ENCODE measurements around the gene GNGT1.

GNGT1 gene

DNA sequence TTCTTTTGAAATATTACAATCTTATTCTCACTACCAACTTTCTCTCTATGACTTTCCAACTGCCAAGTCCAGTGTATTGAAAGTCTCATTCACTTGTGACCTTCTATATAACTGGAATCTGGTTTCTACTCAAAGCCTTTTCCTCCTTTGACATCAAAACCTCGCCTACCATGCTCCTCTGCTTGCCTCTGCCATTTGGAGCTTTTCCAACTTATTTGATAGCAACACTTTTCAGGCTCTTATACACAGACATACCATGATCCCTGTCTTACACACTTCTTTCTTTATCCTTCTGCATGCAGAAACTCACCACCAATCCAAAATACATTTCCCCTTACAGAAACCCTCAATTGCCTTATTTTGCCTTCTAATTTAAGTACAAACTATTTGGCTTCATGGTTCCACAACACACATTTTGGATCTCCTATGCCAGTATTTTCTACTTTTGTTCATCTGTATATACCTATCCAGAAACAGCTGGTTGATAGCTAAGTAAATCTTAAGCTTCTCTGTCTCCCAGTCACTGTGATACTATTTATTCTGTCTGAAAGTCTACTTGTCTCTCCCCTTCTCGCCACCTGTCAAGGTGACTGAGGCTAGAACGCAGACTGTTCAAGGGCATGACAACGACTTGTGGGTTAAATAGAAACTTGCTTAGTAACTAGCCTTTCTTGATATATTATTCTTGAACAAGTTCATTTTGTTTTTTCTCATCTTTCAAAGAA, 37.6 kb downstream of the GNGT1 start:
- no peak for DNase-seq (ENCODE audit: low read depth in 2 of 2)

DNA sequence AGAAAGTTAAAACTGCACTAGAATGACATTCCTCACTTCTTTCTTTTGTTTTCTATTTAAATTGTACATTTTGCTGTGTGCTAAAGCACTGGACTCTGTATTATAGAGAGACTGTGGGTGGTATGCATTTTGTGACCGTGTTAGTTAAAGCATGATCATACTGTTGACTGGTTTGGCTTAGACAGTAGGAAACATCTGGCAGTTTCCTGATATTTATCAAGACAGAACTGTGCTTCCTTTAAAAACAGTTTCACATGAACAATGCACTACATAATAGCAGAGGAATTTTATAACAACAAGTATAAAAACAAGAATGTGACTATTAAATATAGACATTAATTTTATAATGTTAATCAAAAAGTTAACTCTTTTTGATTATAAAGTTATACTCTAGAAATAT, 38.3 kb downstream of the GNGT1 start:
- no peak for DNase-seq (ENCODE audit: low read depth in 2 of 2)

DNA sequence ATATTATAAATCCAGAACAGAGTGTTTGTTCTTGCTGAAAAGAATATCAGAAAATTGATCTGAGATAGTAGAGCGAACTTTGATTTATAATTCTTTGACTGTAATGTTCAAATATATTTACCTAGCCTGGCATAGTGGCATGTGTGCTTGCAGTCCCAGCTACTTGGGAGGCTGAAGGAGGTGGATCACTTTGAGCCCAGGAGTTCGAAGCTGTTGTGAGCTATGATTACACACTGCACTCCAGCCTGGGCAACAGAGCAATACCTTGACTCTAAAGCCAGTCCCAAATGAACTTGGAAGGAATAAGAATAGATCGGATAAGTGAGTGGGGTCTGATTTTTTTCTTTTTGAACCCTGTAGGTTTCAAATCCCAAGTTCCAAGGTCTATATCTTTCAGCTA, 38.7 kb downstream of the GNGT1 start:
- no peak for DNase-seq (ENCODE audit: low read depth in 2 of 2)

DNA sequence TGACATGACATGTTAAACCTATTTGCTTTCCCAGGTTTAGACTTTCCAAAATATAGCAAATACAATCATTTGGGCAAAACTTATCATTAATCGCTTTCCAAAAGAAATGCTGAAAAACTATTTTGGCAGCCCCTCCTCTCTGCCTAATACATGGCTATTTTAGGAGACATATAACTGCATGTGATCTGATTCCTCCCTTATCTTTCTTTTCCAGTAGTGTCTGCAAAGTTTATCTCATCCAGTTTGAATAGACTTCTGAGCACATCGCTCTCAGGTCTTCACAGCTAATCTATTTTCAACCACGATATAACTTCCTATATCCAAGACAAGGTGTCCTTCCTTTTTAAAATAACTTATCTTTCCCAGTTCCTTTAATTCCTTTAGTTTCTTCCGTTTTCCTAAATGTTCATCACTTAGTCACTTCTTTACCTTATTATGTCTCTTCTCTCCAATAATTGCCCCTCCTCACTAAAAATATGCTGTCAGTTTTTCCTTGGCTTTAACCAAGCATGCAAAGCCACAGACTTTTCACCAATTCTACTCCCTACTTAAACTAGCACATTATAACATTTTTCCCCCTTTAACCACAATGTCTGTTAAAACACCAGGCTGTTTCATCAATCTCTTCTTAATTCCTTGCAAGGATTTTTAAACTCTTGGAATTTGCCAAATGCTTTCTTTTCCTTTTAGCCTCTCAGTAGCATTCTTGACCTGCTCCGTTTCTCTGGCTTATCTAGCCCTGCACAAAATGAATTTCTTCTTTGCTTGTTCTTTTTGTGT, 39.6 kb downstream of the GNGT1 start:
- no peak for DNase-seq (ENCODE audit: low read depth in 2 of 2)

DNA sequence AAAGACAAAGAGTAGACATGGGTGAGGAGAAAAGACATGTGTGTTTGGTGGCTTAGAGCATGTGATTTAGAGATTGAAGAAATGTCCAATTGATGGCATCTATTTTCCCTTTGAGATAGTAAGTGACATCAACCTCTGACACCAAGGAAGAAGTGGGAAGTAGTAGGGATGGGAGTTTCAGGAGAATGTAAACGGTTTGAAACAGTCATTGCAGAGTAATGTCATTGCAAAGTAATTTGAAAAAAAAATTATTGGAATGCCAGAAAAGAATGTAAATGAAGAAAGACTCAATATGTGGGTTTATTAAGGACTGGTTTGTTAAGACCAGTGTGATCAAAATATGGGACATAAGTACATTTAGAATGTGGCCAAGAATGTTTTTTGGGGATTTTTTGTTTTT, 41.7 kb downstream of the GNGT1 start:
- no peak for DNase-seq (ENCODE audit: low read depth in 2 of 2)

DNA sequence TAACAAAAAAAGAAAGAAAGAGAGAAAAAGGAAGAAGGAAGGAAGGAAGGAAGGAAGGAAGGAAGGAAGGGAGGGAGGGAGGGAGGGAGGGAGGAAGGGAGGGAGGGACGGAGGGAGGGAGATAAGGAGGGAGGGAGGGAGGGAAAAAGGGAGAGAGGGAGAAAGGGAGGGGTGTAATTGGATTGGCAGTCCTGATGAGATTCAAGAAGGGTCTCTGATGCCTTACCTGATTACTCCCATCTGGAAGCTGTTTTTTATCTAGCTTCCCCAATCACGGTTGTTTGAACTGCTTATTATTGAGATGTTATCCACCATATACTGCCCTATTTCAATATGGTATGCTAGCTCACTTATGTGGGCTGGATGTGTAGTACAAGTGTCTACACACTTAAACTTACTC, 42.5 kb downstream of the GNGT1 start:
- DNase-seq (ENCODE audit: low read depth in 2 of 2), result no peak

DNA sequence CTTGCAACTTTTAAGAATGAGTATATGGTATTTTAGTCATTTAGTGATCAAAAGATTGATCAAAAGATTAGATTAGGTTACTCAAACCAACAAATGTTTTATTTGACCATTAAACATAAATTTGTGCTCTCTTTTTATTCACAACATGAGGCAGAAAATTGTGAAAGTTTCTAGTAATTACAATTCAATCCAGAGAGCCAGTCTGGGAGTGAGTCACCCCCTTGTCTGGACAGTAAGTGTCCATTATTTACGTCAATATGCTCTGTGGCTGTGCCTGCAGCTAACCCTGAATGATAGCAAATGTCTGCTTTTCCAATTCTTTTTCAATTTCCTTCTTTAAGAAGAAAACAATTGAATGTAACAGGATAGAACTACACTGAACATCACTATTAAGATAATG, 43.1 kb downstream of the GNGT1 start:
- no peak for DNase-seq (ENCODE audit: low read depth in 2 of 2)

DNA sequence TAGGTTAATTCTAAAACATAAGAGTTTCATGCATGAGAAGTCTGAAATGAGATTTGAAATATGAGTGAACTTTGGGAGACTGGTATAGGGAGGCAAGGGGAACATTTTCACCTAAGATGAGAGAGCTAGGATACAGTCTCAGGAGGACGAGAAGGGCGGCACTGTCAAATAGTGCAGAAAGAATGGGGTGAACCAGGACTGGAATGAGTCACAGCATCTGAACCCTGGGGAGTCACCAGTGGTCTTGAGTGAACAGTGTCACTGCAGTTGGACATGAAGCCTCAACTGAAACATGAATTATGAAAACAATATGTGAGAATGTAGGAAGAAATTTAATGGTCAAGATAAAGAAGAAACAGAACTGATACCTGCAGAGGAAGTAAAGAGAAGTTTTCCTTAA, 48.9 kb downstream of the GNGT1 start:
- no peak for DNase-seq (ENCODE audit: low read depth in 2 of 2)

DNA sequence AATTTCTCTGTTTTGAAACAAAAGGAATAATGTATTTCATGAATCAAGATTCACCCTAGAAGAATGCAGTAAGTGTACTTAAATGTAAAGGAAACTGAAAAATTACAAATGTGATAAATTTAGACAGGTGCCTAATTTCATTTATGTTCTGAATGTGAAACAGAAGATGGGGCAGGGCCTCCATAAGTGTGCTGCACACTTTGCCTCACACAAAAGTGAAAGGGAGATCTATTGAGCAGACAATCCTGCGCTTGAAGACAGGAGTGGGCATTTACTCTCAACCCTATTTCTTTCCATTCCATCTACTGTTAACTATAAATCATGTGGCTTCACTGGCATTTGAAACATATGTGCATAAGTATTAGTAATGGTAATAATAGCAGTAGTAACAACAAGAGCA, 51.4 kb downstream of the GNGT1 start:
- no peak for DNase-seq (ENCODE audit: low read depth in 2 of 2)

DNA sequence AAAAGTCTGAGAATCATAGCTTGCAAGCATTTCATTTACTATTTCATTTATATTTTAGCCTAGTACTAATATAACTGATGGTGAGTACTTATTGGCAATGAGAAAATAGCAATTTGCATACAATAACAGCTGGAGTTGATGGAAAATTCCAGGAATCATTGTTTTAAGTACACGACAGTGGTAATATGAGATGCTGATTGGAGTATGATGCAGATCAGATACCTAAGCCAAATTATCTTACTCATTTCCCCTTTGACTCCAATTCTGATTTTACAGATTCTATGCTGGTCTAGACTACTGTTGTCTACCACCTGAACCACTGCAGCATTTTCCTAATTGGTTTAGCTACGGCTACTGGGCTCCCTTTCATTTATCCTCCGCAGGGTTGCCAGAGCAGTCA, 51.8 kb downstream of the GNGT1 start:
- no peak for DNase-seq (ENCODE audit: low read depth in 2 of 2)

DNA sequence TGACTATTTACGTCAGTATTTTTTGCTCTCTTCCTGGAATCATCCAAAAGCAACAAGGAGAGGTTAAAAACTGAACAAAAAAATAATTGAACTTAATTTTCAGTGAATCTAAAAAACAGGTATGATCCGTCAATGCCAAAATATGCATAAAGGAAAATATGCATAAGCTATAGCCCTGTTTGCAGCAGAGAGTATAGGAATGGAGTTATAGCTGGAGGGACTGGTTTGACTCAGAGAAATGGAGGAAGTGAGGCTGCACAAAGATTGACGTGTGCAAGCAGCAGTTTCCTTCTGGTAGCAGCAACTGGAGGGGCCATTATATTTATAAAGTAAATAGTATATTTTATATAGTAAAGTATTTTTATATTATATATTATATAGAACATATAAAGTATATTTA, 52.3 kb downstream of the GNGT1 start:
- DNase-seq (ENCODE audit: low read depth in 2 of 2), result no peak

Measured in stimulated activated CD8-positive, alpha-beta memory T cell treated with anti-CD3 and anti-CD28 coated beads, Interleukin-15, amount 100 ng/mL, for 48 hours (primary cell).